Caco-2 (cell line): ENCODE measurements around the gene GIMAP2. TPM values are rescaled to one million over a fixed set of nuclear protein-coding genes. Genes with fewer than 3 reads are reported as not detected.
"Not testable (repeated sequence)": the region's sequence is repeated elsewhere in the genome, so short reads cannot be mapped to it uniquely, and the experiment has no call there.

Source experiments
- BruUV-seq: library from RNA; stranded (reverse); fragments of 400-500 nt; replicated peaks from 2 replicates; lab custom pipeline; 2021; lab: Mats Ljungman, UMichigan
- CTCF ChIA-PET: fragments of 300-600 bp; sonication (Branson Sonifier 250); formaldehyde crosslinking; loops from one replicate; lab custom pipeline; 2022; ENCODE audit warnings: antibody characterized with exemption; lab: Charles Lee
- POLR2A ChIA-PET: fragments of 300-600 bp; sonication (Branson Sonifier 250); formaldehyde crosslinking; loops from one replicate; lab custom pipeline; 2022; ENCODE audit warnings: antibody characterized with exemption; lab: Charles Lee
- DNase-seq, 2 experiments: peaks; one replicate each; pipeline versions ENCODE4 v3.0.0 to v3.0.0-alpha.2; 2020 to 2022
- H3K27me3 ChIP-seq: replicated peaks from 2 replicates; pipeline ENCODE4 v1.6.0; 2011; ENCODE audit warnings: low read length; ENCODE audit not compliant: control insufficient read depth, insufficient read depth
- H3K36me3 ChIP-seq: 2 replicates; pipeline ENCODE4 v1.5.1; 2011; ENCODE audit warnings: low read length; ENCODE audit not compliant: control insufficient read depth, insufficient read depth
- H3K4me1 ChIP-seq: fragments of 250-450 bp; sonication (Bioruptor Pico); 2 replicates; pipeline ENCODE4 v1.5.1; 2020; ENCODE audit warnings: mild to moderate bottlenecking
- H3K4me3 ChIP-seq: 2 replicates; pipeline ENCODE4 v1.5.1; 2011; ENCODE audit warnings: low read depth, mild to moderate bottlenecking, control low read depth, low read length
- H3K9me3 ChIP-seq: fragments of 250-450 bp; sonication (Bioruptor Pico); 2 replicates; pipeline ENCODE4 v1.5.1; 2020; ENCODE audit warnings: mild to moderate bottlenecking, moderate library complexity
- H3K27ac Mint-ChIP-seq: one replicate; pipeline ENCODE4 v1.8.0; 2022; ENCODE audit warnings: mixed read lengths; ENCODE audit not compliant: unreplicated experiment
- H3K27me3 Mint-ChIP-seq: one replicate; pipeline ENCODE4 v1.8.0; 2022; ENCODE audit warnings: mixed read lengths; ENCODE audit not compliant: insufficient read depth, unreplicated experiment
- H3K36me3 Mint-ChIP-seq: one replicate; pipeline ENCODE4 v1.8.0; 2022; ENCODE audit warnings: mild to moderate bottlenecking, mixed read lengths; ENCODE audit not compliant: insufficient read depth, unreplicated experiment
- H3K4me1 Mint-ChIP-seq: one replicate; pipeline ENCODE4 v1.8.0; 2022; ENCODE audit warnings: low read depth, mixed read lengths; ENCODE audit not compliant: unreplicated experiment
- H3K4me3 Mint-ChIP-seq: one replicate; pipeline ENCODE4 v1.8.0; 2022; ENCODE audit warnings: mild to moderate bottlenecking, moderate library complexity, mixed read lengths; ENCODE audit not compliant: unreplicated experiment
- H3K9me3 Mint-ChIP-seq: one replicate; pipeline ENCODE4 v1.8.0; 2022; ENCODE audit warnings: mixed read lengths; ENCODE audit not compliant: unreplicated experiment
- CTCF ChIP-seq, 2 experiments: fragments of 200-600 bp in 1 of 2; IDR thresholded peaks; 1 replicate in 1 of 2; 2 replicates in 1 of 2; pipeline versions ENCODE4 v1.5.1 to v1.8.0; 2011 to 2022; ENCODE audit warnings: antibody characterized with exemption in 1 of 2, control low read depth in 1 of 2, inconsistent platforms in 1 of 2, low read depth in 1 of 2, low read length in 1 of 2, mild to moderate bottlenecking in 1 of 2, moderate library complexity in 1 of 2; ENCODE audit not compliant: insufficient read depth in 1 of 2, severe bottlenecking in 1 of 2, unreplicated experiment in 1 of 2
- intact Hi-C: fragments of 100-400 bp; cut with micrococcal nuclease; formaldehyde crosslinking; loops from one replicate; pipeline ENCODE4 v1.10.0; 2022; ENCODE audit not compliant: unreplicated experiment
- total RNA-seq: library from RNA; stranded (reverse); gene quantifications from 2 replicates; pipeline ENCODE4 v1.2.3, GENCODE V29; 2022

Gene GIMAP2
- total RNA-seq, 1 experiment from 2014 or later: not detected

GRCh38 chr7:150675714-150676113 lies 9.8 kb upstream of the GIMAP2 start:
- H3K27me3 ChIP-seq: no peaks in the 10 kb centered on the region
- Mint-ChIP-seq H3K4me3 (no peak overlapping the region), H3K27me3 (peaks cover 5% of the 10 kb centered on the region), H3K9me3 (peaks cover 9% of the 10 kb centered on the region), H3K36me3 (no peaks in the 10 kb centered on the region), H3K4me1 (no peaks in the 10 kb centered on the region), H3K27ac (no peak overlapping the region)
- intact Hi-C loops: no loop called here
- no peaks in the 10 kb centered on the region for H3K9me3 ChIP-seq
- DNase-seq: no peak
- CTCF ChIA-PET: no interaction called here
- no peak for TF ChIP-seq CTCF (IDR thresholded peaks at IDR 0.05; ENCODE audit: insufficient read depth in 1 of 2, low read depth in 1 of 2, low read length in 1 of 2, severe bottlenecking in 1 of 2, unreplicated experiment in 1 of 2)
- H3K36me3 ChIP-seq: no peaks in the 10 kb centered on the region
- no peak overlapping the region for H3K4me3 ChIP-seq
- no peaks in the 10 kb centered on the region for H3K4me1 ChIP-seq
- POLR2A ChIA-PET: no interaction called here
- BruUV-seq: no TSS peak

GRCh38 chr7:150676276-150676675 lies 9.2 kb upstream of the GIMAP2 start:
- H3K4me3 ChIP-seq, H3K36me3 Mint-ChIP-seq, H3K4me1 ChIP-seq, H3K27ac Mint-ChIP-seq, DNase-seq, CTCF ChIA-PET, BruUV-seq, H3K36me3 ChIP-seq, H3K27me3 ChIP-seq, H3K27me3 Mint-ChIP-seq, H3K4me1 Mint-ChIP-seq, H3K4me3 Mint-ChIP-seq, H3K9me3 ChIP-seq, POLR2A ChIA-PET, intact Hi-C loops, H3K9me3 Mint-ChIP-seq: not testable (repeated sequence)

- H3K9me3 ChIP-seq, H3K36me3 ChIP-seq, H3K27me3 Mint-ChIP-seq, H3K4me1 Mint-ChIP-seq, H3K4me1 ChIP-seq, H3K27ac Mint-ChIP-seq, H3K27me3 ChIP-seq, H3K4me3 Mint-ChIP-seq, DNase-seq, POLR2A ChIA-PET, intact Hi-C loops, H3K36me3 Mint-ChIP-seq, BruUV-seq, H3K9me3 Mint-ChIP-seq, H3K4me3 ChIP-seq, CTCF ChIA-PET: not testable (repeated sequence)
Measured at GRCh38 chr7:150676854-150677253, 8.7 kb upstream of the GIMAP2 start.

- H3K27ac Mint-ChIP-seq, H3K4me3 Mint-ChIP-seq, H3K4me1 ChIP-seq, H3K9me3 ChIP-seq, H3K36me3 ChIP-seq, CTCF ChIA-PET, DNase-seq, BruUV-seq, H3K36me3 Mint-ChIP-seq, POLR2A ChIA-PET, H3K27me3 Mint-ChIP-seq, H3K4me1 Mint-ChIP-seq, H3K27me3 ChIP-seq, H3K4me3 ChIP-seq, intact Hi-C loops, H3K9me3 Mint-ChIP-seq: not testable (repeated sequence)
Measured at GRCh38 chr7:150678601-150679000, 6.9 kb upstream of the GIMAP2 start.

- DNase-seq, H3K27me3 ChIP-seq, H3K4me1 Mint-ChIP-seq, H3K36me3 ChIP-seq, BruUV-seq, H3K4me3 ChIP-seq, H3K27me3 Mint-ChIP-seq, H3K9me3 ChIP-seq, H3K36me3 Mint-ChIP-seq, H3K9me3 Mint-ChIP-seq, CTCF ChIA-PET, POLR2A ChIA-PET, H3K27ac Mint-ChIP-seq, H3K4me1 ChIP-seq, intact Hi-C loops, H3K4me3 Mint-ChIP-seq: not testable (repeated sequence)
Measured at GRCh38 chr7:150680364-150680763, 5.1 kb upstream of the GIMAP2 start.
